SK-N-SH (cell line): ENCODE measurements around the gene GLYR1. TPM values are rescaled to one million over a fixed set of nuclear protein-coding genes. Genes with fewer than 3 reads are reported as not detected.

Experiments
- CTCF ChIA-PET: fragments of 300-600, 350-600 bp; formaldehyde crosslinking; extraction: SDS; loops from one replicate; lab custom pipeline; 2021; lab: Yijun Ruan, JAX
- POLR2A ChIA-PET: fragments of 350-600 bp; sonication (Branson Sonifier 250); formaldehyde crosslinking; extraction: SDS; loops from one replicate; lab custom pipeline; 2020; ENCODE audit warnings: antibody characterized with exemption, inconsistent platforms; lab: Yijun Ruan, JAX
- DNase-seq: peaks from one replicate; pipeline ENCODE4 v3.0.0; 2012
- H2AFZ ChIP-seq: fragments of 200-600 bp; sonication (generic); 2 replicates; pipeline ENCODE4 v1.8.1; 2016; ENCODE audit warnings: antibody characterized with exemption, mild to moderate bottlenecking, low read depth
- H3F3A ChIP-seq: fragments of 200-600 bp; sonication (generic); replicated peaks from 2 replicates; pipeline ENCODE3; 2016; ENCODE audit warnings: antibody characterized with exemption, mild to moderate bottlenecking; ENCODE audit not compliant: insufficient read depth
- H3K27ac ChIP-seq, 2 experiments: fragments of 200-500 bp in 1 of 2; fragments of 200-600 bp in 1 of 2; sonication (Bioruptor generic) in 1 of 2; sonication (generic), shearing (Covaris generic) in 1 of 2; 2 replicates each; pipeline versions ENCODE4 v1.5.1 to v1.6.1; 2014 to 2016; ENCODE audit warnings: low read depth in 2 of 2, inconsistent platforms in 1 of 2, low read length in 1 of 2, mild to moderate bottlenecking in 1 of 2, mixed read lengths in 1 of 2
- H3K27me3 ChIP-seq: fragments of 200-600 bp; sonication (generic), shearing (Covaris generic); 2 replicates; pipeline ENCODE4 v1.6.1; 2016; ENCODE audit warnings: mixed run types; ENCODE audit not compliant: insufficient read depth
- H3K36me3 ChIP-seq, 2 experiments: fragments of 200-500 bp in 1 of 2; fragments of 200-600 bp in 1 of 2; sonication (Bioruptor generic) in 1 of 2; sonication (generic) in 1 of 2; replicated peaks in 1 of 2; 2 replicates each; pipeline versions ENCODE3 to v1.5.1; 2014 to 2016; ENCODE audit warnings: low read length in 1 of 2, mild to moderate bottlenecking in 1 of 2; ENCODE audit not compliant: insufficient read depth in 2 of 2, control insufficient read depth in 1 of 2
- H3K4me1 ChIP-seq, 2 experiments: fragments of 200-500 bp in 1 of 2; fragments of 200-600 bp in 1 of 2; sonication (Bioruptor generic) in 1 of 2; sonication (generic), shearing (Covaris generic) in 1 of 2; 2 replicates each; pipeline versions ENCODE4 v1.5.1 to v1.6.1; 2014 to 2016; ENCODE audit warnings: low read depth in 1 of 2, low read length in 1 of 2, mixed run types in 1 of 2; ENCODE audit not compliant: insufficient read depth in 2 of 2, control insufficient read depth in 1 of 2
- H3K4me2 ChIP-seq: fragments of 200-600 bp; sonication (generic), shearing (Covaris generic); 2 replicates; pipeline ENCODE4 v1.6.1; 2017; ENCODE audit warnings: mixed run types
- H3K4me3 ChIP-seq, 2 experiments: fragments of 200-500 bp in 1 of 2; fragments of 200-600 bp in 1 of 2; sonication (Bioruptor generic) in 1 of 2; sonication (generic), shearing (Covaris generic) in 1 of 2; 2 replicates each; pipeline versions ENCODE4 v1.5.1 to v1.8.1; 2014 to 2016; ENCODE audit warnings: low read depth in 2 of 2, inconsistent platforms in 1 of 2, low read length in 1 of 2, mild to moderate bottlenecking in 1 of 2, mixed read lengths in 1 of 2, moderate library complexity in 1 of 2
- H3K79me2 ChIP-seq: fragments of 200-600 bp; sonication (generic); 2 replicates; pipeline ENCODE4 v1.8.1; 2017; ENCODE audit warnings: mild to moderate bottlenecking; ENCODE audit not compliant: insufficient read depth
- H3K9ac ChIP-seq: fragments of 200-600 bp; sonication (generic); 2 replicates; pipeline ENCODE4 v1.6.1; 2017; ENCODE audit warnings: mixed run types
- H3K9me2 ChIP-seq: fragments of 200-600 bp; sonication (generic); 2 replicates; pipeline ENCODE4 v1.6.1; 2017; ENCODE audit warnings: mixed run types
- H3K9me3 ChIP-seq: fragments of 200-600 bp; sonication (generic); 2 replicates; pipeline ENCODE4 v1.6.1; 2017; ENCODE audit warnings: mixed run types, mild to moderate bottlenecking, moderate library complexity
- H4K20me1 ChIP-seq: fragments of 200-600 bp; sonication (generic); 2 replicates; pipeline ENCODE4 v1.6.1; 2017; ENCODE audit warnings: mild to moderate bottlenecking, mixed run types; ENCODE audit not compliant: insufficient read depth
- ELF1 ChIP-seq: IDR thresholded peaks from 2 replicates; pipeline ENCODE4 v1.4.0; 2012
- EZH2phosphoT487 ChIP-seq: fragments of 200-600 bp; sonication (generic); IDR thresholded peaks from 2 replicates; pipeline ENCODE4 v1.6.1; 2017; ENCODE audit warnings: low read depth, mixed run types, mild to moderate bottlenecking, antibody characterized with exemption, moderate library complexity, borderline replicate concordance
- FOSL2 ChIP-seq: IDR thresholded peaks from 2 replicates; pipeline ENCODE4 v1.4.0; 2012; ENCODE audit warnings: low read depth, mild to moderate bottlenecking, moderate library complexity, borderline replicate concordance
- FOXJ3 ChIP-seq: sonication (generic); formaldehyde crosslinking; IDR thresholded peaks from 2 replicates; pipeline ENCODE4 v1.5.1; 2020; ENCODE audit warnings: mild to moderate bottlenecking, missing genetic modification reagents
- FOXM1 ChIP-seq: IDR thresholded peaks from 2 replicates; pipeline ENCODE4 v1.4.0; 2012; ENCODE audit warnings: low read depth, mild to moderate bottlenecking
- GABPA ChIP-seq: IDR thresholded peaks from 2 replicates; pipeline ENCODE4 v1.4.0; 2012; ENCODE audit warnings: low read depth, mild to moderate bottlenecking
- NRF1 ChIP-seq: IDR thresholded peaks from 2 replicates; pipeline ENCODE4 v1.6.1; 2012; ENCODE audit warnings: low read depth, mild to moderate bottlenecking, low read length
- RCOR1 ChIP-seq: fragments of 150-350 bp; IDR thresholded peaks from 2 replicates; pipeline ENCODE4 v1.6.1; 2017; ENCODE audit warnings: antibody characterized with exemption, low read length
- RFX5 ChIP-seq: IDR thresholded peaks from 2 replicates; pipeline ENCODE4 v1.6.1; 2012; ENCODE audit warnings: mild to moderate bottlenecking, improper control_type of control experiment, low read length
- SIN3A ChIP-seq: IDR thresholded peaks from 2 replicates; pipeline ENCODE4 v1.6.1; 2012; ENCODE audit warnings: low read depth, mild to moderate bottlenecking, low read length, moderate library complexity, borderline replicate concordance
- SMC3 ChIP-seq: IDR thresholded peaks from 2 replicates; pipeline ENCODE4 v1.6.1; 2012; ENCODE audit warnings: low read depth, low read length, improper control_type of control experiment
- TCF12 ChIP-seq: IDR thresholded peaks from 2 replicates; pipeline ENCODE4 v1.4.0; 2012
- TEAD4 ChIP-seq: IDR thresholded peaks from 2 replicates; pipeline ENCODE4 v1.4.0; 2012; ENCODE audit warnings: mild to moderate bottlenecking, borderline replicate concordance; ENCODE audit not compliant: insufficient read depth
- WGBS: methylation state at CpG from one replicate; pipeline ENCODE4 v1.1.6; 2017; ENCODE audit warnings: low lambda C conversion rate; 5-methylcytosine and 5-hydroxymethylcytosine counted together
- polyA plus RNA-seq, 3 experiments: library from polyadenylated mRNA; depleted of rRNA; stranded (reverse); fragments of >200 nt; gene quantifications; 2 replicates each; pipeline ENCODE4 v1.2.3, GENCODE V29; 2012
- TF ChIP-seq, protein P1 (sequence below): IDR thresholded peaks from 2 replicates; pipeline ENCODE4 v1.6.1; 2012; ENCODE audit warnings: mild to moderate bottlenecking, low read depth, low read length, moderate library complexity
- TF ChIP-seq, protein P2 (sequence below): IDR thresholded peaks from 2 replicates; pipeline ENCODE4 v1.4.0; 2012; ENCODE audit warnings: low read depth

Gene GLYR1
- polyA plus RNA-seq, 1 of the 3 experiments (the other 2 are of a cell fraction), result 40.1 TPM

DNA sequence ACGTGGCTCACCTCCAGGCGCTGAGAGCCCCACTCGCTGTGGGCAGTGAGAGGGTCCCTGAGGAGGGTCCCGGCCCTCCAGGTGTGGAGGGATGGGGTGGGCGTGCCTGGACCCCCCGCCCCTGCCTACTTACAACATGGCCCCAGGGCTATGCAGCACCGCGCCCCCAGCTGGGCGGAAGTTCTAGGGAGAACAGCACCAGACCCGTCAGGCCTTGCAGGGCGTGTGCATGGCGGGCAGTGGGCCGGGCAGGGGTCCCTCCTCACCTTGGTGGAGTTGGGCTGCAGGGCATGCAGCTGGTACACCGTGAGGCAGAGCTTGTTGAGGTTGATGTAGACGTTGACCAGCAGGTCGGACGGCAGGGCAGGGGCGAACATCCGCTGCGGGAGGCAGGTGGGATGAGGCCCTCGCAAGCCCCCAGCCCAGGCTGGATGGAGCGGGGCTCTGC, 49.3 kb downstream of the GLYR1 start:
- Histone ChIP-seq H3K9me2 (no peaks in the 10 kb centered on the region), H3K9ac (no peak overlapping the region), H3K79me2 (0 out of 2 replicates have a peak, but pooled peaks cover 7% of the 10 kb centered on the region), H2AFZ (no peak overlapping the region), H3F3A (no peaks in the 10 kb centered on the region), H3K27ac (no peak overlapping the region), H3K4me2 (no peak overlapping the region), H3K9me3 (no peaks in the 10 kb centered on the region), H4K20me1 (no peaks in the 10 kb centered on the region), H3K27me3 (no peaks in the 10 kb centered on the region), H3K4me3 (no peak overlapping the region), H3K36me3 (peaks cover 0 to 24% of the 10 kb centered on the region in 2 experiments), H3K4me1 (peaks cover 0 to 15% of the 10 kb centered on the region in 2 experiments; a peak in 2 of 4 replicates)
- TF ChIP-seq EZH2phosphoT487 (no peak), FOXM1 (no peak), ELF1 (no peak), TCF12 (no peak), RFX5 (no peak), SMC3 (no peak), RCOR1 (no peak), FOSL2 (no peak), TEAD4 (no peak), NRF1 (no peak)
- TF ChIP-seq, protein P1, sequence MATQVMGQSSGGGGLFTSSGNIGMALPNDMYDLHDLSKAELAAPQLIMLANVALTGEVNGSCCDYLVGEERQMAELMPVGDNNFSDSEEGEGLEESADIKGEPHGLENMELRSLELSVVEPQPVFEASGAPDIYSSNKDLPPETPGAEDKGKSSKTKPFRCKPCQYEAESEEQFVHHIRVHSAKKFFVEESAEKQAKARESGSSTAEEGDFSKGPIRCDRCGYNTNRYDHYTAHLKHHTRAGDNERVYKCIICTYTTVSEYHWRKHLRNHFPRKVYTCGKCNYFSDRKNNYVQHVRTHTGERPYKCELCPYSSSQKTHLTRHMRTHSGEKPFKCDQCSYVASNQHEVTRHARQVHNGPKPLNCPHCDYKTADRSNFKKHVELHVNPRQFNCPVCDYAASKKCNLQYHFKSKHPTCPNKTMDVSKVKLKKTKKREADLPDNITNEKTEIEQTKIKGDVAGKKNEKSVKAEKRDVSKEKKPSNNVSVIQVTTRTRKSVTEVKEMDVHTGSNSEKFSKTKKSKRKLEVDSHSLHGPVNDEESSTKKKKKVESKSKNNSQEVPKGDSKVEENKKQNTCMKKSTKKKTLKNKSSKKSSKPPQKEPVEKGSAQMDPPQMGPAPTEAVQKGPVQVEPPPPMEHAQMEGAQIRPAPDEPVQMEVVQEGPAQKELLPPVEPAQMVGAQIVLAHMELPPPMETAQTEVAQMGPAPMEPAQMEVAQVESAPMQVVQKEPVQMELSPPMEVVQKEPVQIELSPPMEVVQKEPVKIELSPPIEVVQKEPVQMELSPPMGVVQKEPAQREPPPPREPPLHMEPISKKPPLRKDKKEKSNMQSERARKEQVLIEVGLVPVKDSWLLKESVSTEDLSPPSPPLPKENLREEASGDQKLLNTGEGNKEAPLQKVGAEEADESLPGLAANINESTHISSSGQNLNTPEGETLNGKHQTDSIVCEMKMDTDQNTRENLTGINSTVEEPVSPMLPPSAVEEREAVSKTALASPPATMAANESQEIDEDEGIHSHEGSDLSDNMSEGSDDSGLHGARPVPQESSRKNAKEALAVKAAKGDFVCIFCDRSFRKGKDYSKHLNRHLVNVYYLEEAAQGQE, result no peak
- TF ChIP-seq, protein P2, sequence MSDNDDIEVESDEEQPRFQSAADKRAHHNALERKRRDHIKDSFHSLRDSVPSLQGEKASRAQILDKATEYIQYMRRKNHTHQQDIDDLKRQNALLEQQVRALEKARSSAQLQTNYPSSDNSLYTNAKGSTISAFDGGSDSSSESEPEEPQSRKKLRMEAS, result no peak
- no peak for DNase-seq
- ChIA-PET POLR2A (no interaction called here), CTCF (no interaction called here)
- whole genome bisulfite sequencing, result 61% methylated on average over 5 of the region's 22 CpGs

DNA sequence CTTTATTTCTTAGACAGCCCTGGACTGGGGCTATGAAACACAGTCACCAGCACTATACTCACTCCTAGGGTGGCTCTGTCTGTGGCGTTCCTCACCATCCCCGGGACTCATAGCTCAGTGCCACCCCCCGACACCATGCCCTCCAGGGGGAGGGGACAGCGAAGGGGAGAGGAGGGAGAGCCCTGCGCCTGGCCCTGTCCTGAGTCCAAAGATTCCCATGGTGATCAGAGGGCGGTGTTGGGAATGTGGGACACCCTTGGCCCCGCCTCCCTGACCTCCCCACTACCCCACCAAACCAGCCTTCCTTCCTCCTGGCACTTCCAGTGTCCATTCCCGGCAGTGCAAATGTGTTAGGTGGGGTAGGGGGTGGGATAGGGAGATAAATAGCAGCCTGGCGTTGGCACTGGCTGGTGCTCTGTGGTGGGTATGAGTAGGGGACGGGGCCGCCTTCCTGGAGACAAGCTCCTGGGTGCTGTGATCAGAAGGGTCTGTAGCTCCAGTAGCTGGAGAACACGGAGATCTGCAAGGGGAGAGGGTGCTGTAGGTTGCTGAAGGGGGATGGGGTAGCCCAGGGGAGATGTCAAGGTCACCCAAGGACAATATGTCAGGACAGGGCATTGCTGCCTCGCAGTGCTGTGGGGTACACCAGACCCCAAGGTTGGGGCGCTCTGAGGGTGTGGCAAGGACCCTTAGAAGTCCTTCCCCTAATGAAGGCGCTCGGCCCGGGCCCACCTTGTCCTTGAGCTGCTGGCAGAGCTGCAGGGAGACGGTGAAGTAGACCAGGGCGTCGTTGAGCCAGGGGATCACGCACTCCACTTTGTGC, 49.9 kb downstream of the GLYR1 start:
- CTCF ChIA-PET, result no interaction called here
- no peaks in the 10 kb centered on the region for H3F3A ChIP-seq

More for the DNA sequence above, 49.9 kb downstream of the GLYR1 start:
- Histone ChIP-seq H3K4me1 (peaks cover 0 to 15% of the 10 kb centered on the region in 2 experiments; a peak in 2 of 4 replicates), H2AFZ (no peak overlapping the region), H3K4me3 (no peak overlapping the region), H3K79me2 (0 out of 2 replicates have a peak, but pooled peaks cover 7% of the 10 kb centered on the region), H3K9me3 (no peaks in the 10 kb centered on the region)
- POLR2A ChIA-PET, result no interaction called here
- 80% methylated on average over 17 of the region's 21 CpGs for WGBS
- TF ChIP-seq GABPA (no peak), FOXJ3 (no peak), SIN3A (no peak), FOSL2 (no peak)
- TF ChIP-seq, all 33 proteins: peak for 0
- Histone ChIP-seq H3K9me2 (no peaks in the 10 kb centered on the region), H3K27me3 (no peaks in the 10 kb centered on the region), H4K20me1 (no peaks in the 10 kb centered on the region), H3K36me3 (peaks cover 0 to 24% of the 10 kb centered on the region in 2 experiments), H3K4me2 (no peak overlapping the region), H3K9ac (no peak overlapping the region), H3K27ac (no peak overlapping the region)
- no peak for DNase-seq
